Measurements from ENCODE around the gene SERPINA7.

Gene SERPINA7

GRCh38 chrX:106038625-106039024, at the start of gene SERPINA7:
Gene SERPINA7, minus strand, starts transcription at chrX:106038727. Its CDS starts 1,669 bp downstream, at chrX:106037058.
- Histone ChIP-seq H3K4me3 (no peak within 1 kb of the TSS), H3K27ac (no peak within 1 kb of the TSS)
- DNase-seq (ENCODE audit: low spot score) = no peak
- no peak for TF ChIP-seq CTCF (IDR thresholded peaks at IDR 0.05)

GRCh38 chrX:106069048-106069447, 30.5 kb upstream of the SERPINA7 start:
- H3K4me3 ChIP-seq = no peak overlapping the region
- no peak for DNase-seq (ENCODE audit: low spot score)
- no peak overlapping the region for H3K27ac ChIP-seq
- no peak for TF ChIP-seq CTCF (IDR thresholded peaks at IDR 0.05)

GRCh38 chrX:106050054-106050453, 11.5 kb upstream of the SERPINA7 start:
- TF ChIP-seq CTCF (IDR thresholded peaks at IDR 0.05) = no peak
- no peak overlapping the region for H3K4me3 ChIP-seq
- H3K27ac ChIP-seq = no peak overlapping the region
- DNase-seq (ENCODE audit: low spot score) = no peak

GRCh38 chrX:106042296-106042695, 3.8 kb upstream of the SERPINA7 start:
- no peak for DNase-seq (ENCODE audit: low spot score)

GRCh38 chrX:106040861-106041260, 2.3 kb upstream of the SERPINA7 start:
- no peak for DNase-seq (ENCODE audit: low spot score)
- Histone ChIP-seq H3K4me3 (no peak overlapping the region), H3K27ac (no peak overlapping the region)
- no peak for TF ChIP-seq CTCF (IDR thresholded peaks at IDR 0.05)

More at GRCh38 chrX:106042296-106042695, 3.8 kb upstream of the SERPINA7 start:
- TF ChIP-seq CTCF (IDR thresholded peaks at IDR 0.05) = no peak
- no peak overlapping the region for H3K4me3 ChIP-seq
- no peak overlapping the region for H3K27ac ChIP-seq

- DNase-seq (ENCODE audit: low spot score) = no peak
- H3K4me3 ChIP-seq = no peak overlapping the region
- no peak for TF ChIP-seq CTCF (IDR thresholded peaks at IDR 0.05)
- no peak overlapping the region for H3K27ac ChIP-seq
Measured at GRCh38 chrX:106039920-106040319, 1.4 kb upstream of the SERPINA7 start.

GRCh38 chrX:106037835-106038473, 573 bp downstream of the SERPINA7 start:
- DNase-seq (ENCODE audit: low spot score) = no peak
- Histone ChIP-seq H3K27ac (no peak overlapping the region), H3K4me3 (no peak overlapping the region)
- no peak for TF ChIP-seq CTCF (IDR thresholded peaks at IDR 0.05)
